ENCODE measurements around the gene TMEM196. TPM values are rescaled to one million over a fixed set of nuclear protein-coding genes. Genes with fewer than 3 reads are reported as not detected.

Gene TMEM196
- total and polyA plus RNA-seq, 2 donors (not counting 1 experiment from before 2014, with no cell fraction given), result not detected

- Histone ChIP-seq H3K4me3 (ENCODE audit: control extremely low read depth in 1 of 5, extremely low read depth in 1 of 5, insufficient read depth in 1 of 5, low read depth in 2 of 5, low read length in 4 of 5) (no peak overlapping the region), H3K36me3 (replicated peaks in 1 of 2; ENCODE audit: control extremely low read depth in 1 of 2, control insufficient read depth in 1 of 2, extremely low read depth in 1 of 2, insufficient read depth in 2 of 2, low read length in 1 of 2) (no peaks in the 10 kb centered on the region), H3K27me3 (replicated peaks in 1 of 4; ENCODE audit: control extremely low read depth in 1 of 4, control insufficient read depth in 3 of 4, insufficient read depth in 4 of 4, low read length in 3 of 4) (no peaks in the 10 kb centered on the region), H3K27ac (ENCODE audit: low read length in 2 of 2) (no peak overlapping the region), H2AFZ (ENCODE audit: insufficient read depth, low read depth, low read length, poor library complexity, severe bottlenecking) (no peak overlapping the region), H3K4me2 (replicated peaks; ENCODE audit: low read depth, low read length, poor library complexity, severe bottlenecking) (no peak overlapping the region), H3K9me3 (ENCODE audit: control extremely low read depth in 1 of 3, control insufficient read depth in 2 of 3, insufficient read depth in 1 of 3, low read length in 2 of 3) (no peaks in the 10 kb centered on the region), H3K9ac (ENCODE audit: low read length) (no peak overlapping the region), H3K79me2 (ENCODE audit: control insufficient read depth, insufficient read depth, low read length) (no peaks in the 10 kb centered on the region), H3K4me1 (ENCODE audit: control insufficient read depth in 2 of 2, insufficient read depth in 2 of 2, low read length in 2 of 2) (no peaks in the 10 kb centered on the region), H4K20me1 (ENCODE audit: control insufficient read depth, insufficient read depth, low read length, poor library complexity, severe bottlenecking) (no peaks in the 10 kb centered on the region)
- no peak overlapping the region for H3K27ac Mint-ChIP-seq
- H3K9me3 Mint-ChIP-seq (ENCODE audit: insufficient read depth), result no peaks in the 10 kb centered on the region
- H3K4me3 Mint-ChIP-seq, result no peak overlapping the region
- ATAC-seq (ENCODE audit: low read depth) (no peak), DNase-seq (no peak)
- no peaks in the 10 kb centered on the region for H3K4me1 Mint-ChIP-seq
- intact Hi-C loops (cut with micrococcal nuclease), result no loop called here
- WGBS (ENCODE audit: insufficient coverage), result no CpG with 5 or more reads among the region's 1 CpG
- H3K27me3 Mint-ChIP-seq, result peaks cover 7% of the 10 kb centered on the region
- TF ChIP-seq CTCF (IDR thresholded peaks at IDR 0.05) (no peak), EZH2 (IDR thresholded peaks at IDR 0.05; ENCODE audit: borderline replicate concordance, insufficient read depth, low read depth, low read length, poor library complexity, severe bottlenecking) (no peak)
- CTCF ChIA-PET, result interaction anchor here (5.7 kb wide), 1 partner anchor 855 kb away, joined by 102 read pairs; no protein-coding TSS in a partner anchor
- POLR2A ChIA-PET, result no interaction called here
These were observed 29.3 kb downstream of the TMEM196 start for GRCh38 chr7:19744075-19744474.

GRCh38 chr7:19728716-19729115 lies 44.7 kb downstream of the TMEM196 start:
- Histone ChIP-seq H3K4me1 (ENCODE audit: control insufficient read depth in 2 of 2, insufficient read depth in 2 of 2, low read length in 2 of 2) (no peaks in the 10 kb centered on the region), H3K27ac (ENCODE audit: low read length in 2 of 2) (no peak overlapping the region), H4K20me1 (ENCODE audit: control insufficient read depth, insufficient read depth, low read length, poor library complexity, severe bottlenecking) (no peaks in the 10 kb centered on the region), H2AFZ (ENCODE audit: insufficient read depth, low read depth, low read length, poor library complexity, severe bottlenecking) (no peak overlapping the region), H3K9ac (ENCODE audit: low read length) (no peak overlapping the region), H3K79me2 (ENCODE audit: control insufficient read depth, insufficient read depth, low read length) (no peaks in the 10 kb centered on the region), H3K4me3 (ENCODE audit: control extremely low read depth in 1 of 5, extremely low read depth in 1 of 5, insufficient read depth in 1 of 5, low read depth in 2 of 5, low read length in 4 of 5) (no peak overlapping the region), H3K9me3 (ENCODE audit: control extremely low read depth in 1 of 3, control insufficient read depth in 2 of 3, insufficient read depth in 1 of 3, low read length in 2 of 3) (no peaks in the 10 kb centered on the region), H3K4me2 (replicated peaks; ENCODE audit: low read depth, low read length, poor library complexity, severe bottlenecking) (no peak overlapping the region), H3K36me3 (replicated peaks in 1 of 2; ENCODE audit: control extremely low read depth in 1 of 2, control insufficient read depth in 1 of 2, extremely low read depth in 1 of 2, insufficient read depth in 2 of 2, low read length in 1 of 2) (no peaks in the 10 kb centered on the region), H3K27me3 (replicated peaks in 1 of 4; ENCODE audit: control extremely low read depth in 1 of 4, control insufficient read depth in 3 of 4, insufficient read depth in 4 of 4, low read length in 3 of 4) (peaks cover 0 to 5% (median 0%) of the 10 kb centered on the region in 4 experiments)
- H3K27ac Mint-ChIP-seq, result no peak overlapping the region
- ChIA-PET CTCF (interaction anchor here (1.5 kb wide), 1 partner anchor 870 kb away, joined by 4 read pairs; no protein-coding TSS in a partner anchor), POLR2A (no interaction called here)
- H3K4me3 Mint-ChIP-seq, result no peak overlapping the region
- H3K9me3 Mint-ChIP-seq (ENCODE audit: insufficient read depth), result no peaks in the 10 kb centered on the region
- ATAC-seq (ENCODE audit: low read depth) (no peak), DNase-seq (no peak)
- H3K4me1 Mint-ChIP-seq, result no peaks in the 10 kb centered on the region
- peaks cover 54% of the 10 kb centered on the region for H3K27me3 Mint-ChIP-seq
- intact Hi-C loops (cut with micrococcal nuclease), result no loop called here
- WGBS (ENCODE audit: insufficient coverage), result 86% methylated on average over 2 of the region's 3 CpGs
- no peak for TF ChIP-seq EZH2 (IDR thresholded peaks at IDR 0.05; ENCODE audit: borderline replicate concordance, insufficient read depth, low read depth, low read length, poor library complexity, severe bottlenecking)
- no peak for TF ChIP-seq CTCF (IDR thresholded peaks at IDR 0.05)
